Spleen (tissue), 11 donors: ENCODE measurements around the gene WAC. TPM values are rescaled to one million over a fixed set of nuclear protein-coding genes. Genes with fewer than 3 reads are reported as not detected.

Source experiments
- DNase-seq: peaks from one replicate; pipeline ENCODE4 v3.0.0-alpha.2; 2020
- H3K27ac ChIP-seq, 8 donors: fragments of 200-600 bp; sonication (generic) in 7 of 8; 1 replicate in 4 of 8; 2 replicates in 4 of 8; pipeline versions ENCODE4 v1.5.0 to v1.8.0; 2016 to 2021; ENCODE audit warnings: inconsistent platforms in 4 of 8, mild to moderate bottlenecking in 4 of 8, moderate library complexity in 1 of 8
- H3K27me3 ChIP-seq, 7 donors: fragments of 200-600 bp; sonication (generic) in 6 of 7; replicated peaks in 1 of 7; 1 replicate in 4 of 7; 2 replicates in 3 of 7; pipeline versions ENCODE4 v1.5.0 to v1.8.0; 2016 to 2021; ENCODE audit warnings: inconsistent platforms in 3 of 7, mild to moderate bottlenecking in 1 of 7
- H3K36me3 ChIP-seq, 6 donors: fragments of 200-600 bp; sonication (generic) in 5 of 6; 1 replicate in 4 of 6; 2 replicates in 2 of 6; pipeline versions ENCODE4 v1.5.0 to v1.8.0; 2016 to 2021; ENCODE audit warnings: inconsistent platforms in 2 of 6
- H3K4me1 ChIP-seq, 6 donors: fragments of 200-600 bp; sonication (generic) in 5 of 6; 1 replicate in 3 of 6; 2 replicates in 3 of 6; pipeline versions ENCODE4 v1.5.0 to v1.8.0; 2016 to 2021; ENCODE audit warnings: inconsistent platforms in 3 of 6
- H3K4me3 ChIP-seq, 8 donors: fragments of 200-600 bp; sonication (generic) in 7 of 8; 1 replicate in 4 of 8; 2 replicates in 4 of 8; pipeline versions ENCODE4 v1.5.0 to v1.8.0; 2016 to 2021; ENCODE audit warnings: inconsistent platforms in 4 of 8, mild to moderate bottlenecking in 4 of 8, moderate library complexity in 2 of 8
- H3K9me3 ChIP-seq, 8 donors: fragments of 200-600 bp; sonication (generic) in 7 of 8; 1 replicate in 4 of 8; 2 replicates in 4 of 8; pipeline versions ENCODE4 v1.5.0 to v1.8.0; 2016 to 2021; ENCODE audit warnings: inconsistent platforms in 4 of 8
- CTCF ChIP-seq, 11 experiments: fragments of 200-600 bp in 7 of 11; fragments of 450-650 bp in 4 of 11; sonication (generic) in 4 of 11; IDR thresholded peaks in 8 of 11; conservative IDR thresholded peaks in 3 of 11; 1 replicate in 7 of 11; 2 replicates in 4 of 11; pipeline versions ENCODE4 v1.4.0 to v1.8.0; 2016 to 2021; ENCODE audit warnings: antibody characterized with exemption in 11 of 11, inconsistent platforms in 4 of 11, mild to moderate bottlenecking in 1 of 11
- POLR2A ChIP-seq, 3 donors: fragments of 450-650 bp; IDR thresholded peaks; one replicate each; pipeline ENCODE4 v1.5.1; 2017; ENCODE audit warnings: antibody characterized with exemption in 3 of 3, mild to moderate bottlenecking in 1 of 3
- POLR2AphosphoS5 ChIP-seq, 3 donors: sonication (generic); formaldehyde crosslinking; IDR thresholded peaks; one replicate each; pipeline ENCODE4 v1.5.1; 2017; ENCODE audit warnings: antibody characterized with exemption in 3 of 3
- WGBS, 5 donors: extraction: QIAGEN DNeasy Blood & Tissue Kit in 3 of 5; methylation state at CpG; one replicate each; pipeline versions ENCODE4 v1.1.5 to v1.1.7; 2013 to 2018; 5-methylcytosine and 5-hydroxymethylcytosine counted together
- intact Hi-C: fragments of 100-400 bp; cut with DNase I; formaldehyde crosslinking; loops from one replicate; pipeline ENCODE4 v1.15.0; 2023; ENCODE audit warnings: low total_unique reads
- polyA plus RNA-seq, 3 donors: library from polyadenylated mRNA; stranded (reverse); fragments of 200-250 nt; gene quantifications; one replicate each; pipeline ENCODE4 v1.2.1, GENCODE V29; 2013
- total RNA-seq, 7 donors: library from RNA; depleted of rRNA in 3 of 7; stranded (reverse); fragments of >200 nt in 3 of 7; fragmentation: NEBNext Ultra II Directional in 4 of 7; extraction: Animal tissue kit (Norgen Biotek cat#: 25700) in 4 of 7; gene quantifications; one replicate each; pipeline versions ENCODE4 v1.1.0 to v1.2.1, GENCODE V29; 2016 to 2021
- donor health status: healthy with polysubstance abuse.
- donor health status: DM: no; HTN: no; CAD: no; lungs with moderate emphysema.
- donor health status: DM: no; HTN: no; CAD: no.
- donor health status: Bipolar disorder and iron deficiency.
- donor health status: healthy.
- donor health status: DM: no; HTN: no; CAD: no.
- donor health status: DM: yes; HTN: yes; CAD: no.

WAC gene
- total and polyA plus RNA-seq, 10 donors, result 29.6 to 181 (median 142) TPM

DNA sequence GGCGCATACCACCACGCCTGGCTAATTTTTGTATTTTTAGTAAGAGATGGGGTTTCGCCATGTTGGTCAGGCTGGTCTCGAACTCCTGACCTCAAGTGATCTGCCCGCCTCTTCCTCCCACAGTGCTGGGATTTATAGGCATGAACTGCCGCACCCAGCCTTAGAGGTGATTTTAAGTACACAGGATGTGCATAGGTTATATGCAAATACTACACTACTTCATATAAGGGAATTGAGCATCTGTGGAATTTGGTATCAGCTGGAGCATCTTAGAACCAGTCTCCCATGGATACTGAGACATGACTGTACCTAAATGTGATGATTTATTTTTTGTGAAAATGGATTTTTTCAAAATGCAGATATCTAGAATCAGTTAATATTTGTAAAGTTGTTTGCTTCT is 21.1 kb downstream of the WAC start:
- no peak overlapping the region for H3K4me3 ChIP-seq
- no peak for DNase-seq
- H3K9me3 ChIP-seq, result no peaks in the 10 kb centered on the region
- intact Hi-C loops, result no loop called here
- 76 to 88% (median 79%) methylated on average over 6 of the region's 6 CpGs for WGBS, 5 donors
- TF ChIP-seq CTCF (IDR thresholded peaks at IDR 0.05 in 8 of 11, conservative IDR thresholded peaks at IDR 0.05 in 3 of 11), result no peak
- TF ChIP-seq POLR2A (IDR thresholded peaks at IDR 0.05), result no peak
- TF ChIP-seq POLR2AphosphoS5 (IDR thresholded peaks at IDR 0.05), result no peak
- H3K36me3 ChIP-seq, result peaks cover 0 to 80% (median 18%) of the 10 kb centered on the region in 6 donors
- H3K27me3 ChIP-seq, result no peaks in the 10 kb centered on the region
- H3K4me1 ChIP-seq, result peaks cover 36 to 100% (median 88%) of the 10 kb centered on the region in 6 donors
- peak overlapping the region in 1 of 8 donors; percentile 18 for H3K27ac ChIP-seq

- Histone ChIP-seq H3K36me3 (peaks cover 0 to 76% (median 14%) of the 10 kb centered on the region in 6 donors), H3K27me3 (no peaks in the 10 kb centered on the region), H3K9me3 (no peaks in the 10 kb centered on the region), H3K4me1 (peaks cover 43 to 100% (median 91%) of the 10 kb centered on the region in 6 donors), H3K27ac (no peak overlapping the region), H3K4me3 (no peak overlapping the region)
- 79 to 86% (median 81%) methylated on average over 3 of the region's 3 CpGs for WGBS, 5 donors
- intact Hi-C loops, result no loop called here
- DNase-seq, result no peak
- no peak for TF ChIP-seq CTCF (IDR thresholded peaks at IDR 0.05 in 8 of 11, conservative IDR thresholded peaks at IDR 0.05 in 3 of 11)
- TF ChIP-seq POLR2A (IDR thresholded peaks at IDR 0.05), result no peak
- no peak for TF ChIP-seq POLR2AphosphoS5 (IDR thresholded peaks at IDR 0.05)
These were observed 22.0 kb downstream of the WAC start for GRCh38 chr10:28554952-28555351.

GRCh38 chr10:28555358-28555757 is 22.4 kb downstream of the WAC start:
- Histone ChIP-seq H3K36me3 (peaks cover 0 to 76% (median 12%) of the 10 kb centered on the region in 6 donors), H3K9me3 (no peaks in the 10 kb centered on the region), H3K4me1 (peaks cover 43 to 100% (median 91%) of the 10 kb centered on the region in 6 donors), H3K27me3 (no peaks in the 10 kb centered on the region), H3K4me3 (no peak overlapping the region), H3K27ac (no peak overlapping the region)
- TF ChIP-seq POLR2A (IDR thresholded peaks at IDR 0.05) (no peak), CTCF (IDR thresholded peaks at IDR 0.05 in 8 of 11, conservative IDR thresholded peaks at IDR 0.05 in 3 of 11) (no peak), POLR2AphosphoS5 (IDR thresholded peaks at IDR 0.05) (no peak)
- 94 to 100% (median 98%) methylated on average over 2 of the region's 2 CpGs for WGBS, 5 donors
- intact Hi-C loops, result no loop called here
- DNase-seq, result no peak

DNA sequence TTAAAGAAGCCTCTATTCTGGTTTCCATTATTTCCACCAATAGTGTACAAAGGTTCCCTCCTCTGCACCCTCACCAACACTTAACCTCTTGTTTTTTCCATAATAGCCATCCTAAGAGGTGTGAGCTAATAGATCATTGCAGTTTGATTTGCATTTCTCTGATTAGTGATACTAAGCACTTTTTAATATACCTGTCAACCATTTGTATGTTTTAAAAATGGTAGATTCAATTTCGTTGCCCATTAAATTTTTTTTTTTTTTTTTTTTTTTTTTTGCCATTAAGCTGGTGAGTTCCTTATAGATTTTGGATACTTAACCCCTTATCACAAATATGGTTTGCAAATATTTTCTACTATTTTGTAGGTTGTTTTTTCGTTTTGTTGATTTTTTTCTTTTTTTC is 23.2 kb downstream of the WAC start:
- WGBS, 5 donors, result 86 to 93% (median 90%) methylated on average over 2 of the region's 2 CpGs
- H3K36me3 ChIP-seq, result peaks cover 0 to 76% (median 12%) of the 10 kb centered on the region in 6 donors
- H3K9me3 ChIP-seq, result no peaks in the 10 kb centered on the region
- DNase-seq, result no peak
- TF ChIP-seq POLR2AphosphoS5 (IDR thresholded peaks at IDR 0.05), result no peak
- no peak for TF ChIP-seq POLR2A (IDR thresholded peaks at IDR 0.05)
- no peak for TF ChIP-seq CTCF (IDR thresholded peaks at IDR 0.05 in 8 of 11, conservative IDR thresholded peaks at IDR 0.05 in 3 of 11)
- H3K27ac ChIP-seq, result no peak overlapping the region
- intact Hi-C loops, result no loop called here
- H3K27me3 ChIP-seq, result no peaks in the 10 kb centered on the region
- H3K4me3 ChIP-seq, result no peak overlapping the region
- H3K4me1 ChIP-seq, result peaks cover 37 to 100% (median 89%) of the 10 kb centered on the region in 6 donors
